Endothelial cell of umbilical vein (primary cell): ENCODE data around the gene TSTD2. TPM values are rescaled to one million over a fixed set of nuclear protein-coding genes. Genes with fewer than 3 reads are reported as not detected.

Experiments used
- BruUV-seq: library from RNA; stranded (reverse); fragments of 400-500 nt; replicated peaks from 2 replicates; lab custom pipeline; 2021; lab: Mats Ljungman, UMichigan
- CTCF ChIA-PET: fragments of 300-600, 350-600 bp; sonication (Branson Sonifier 250); formaldehyde crosslinking; loops from one replicate; lab custom pipeline; 2021; ENCODE audit warnings: antibody characterized with exemption, inconsistent platforms; lab: Charles Lee
- POLR2A ChIA-PET: fragments of 300-600, 350-600 bp; sonication (Branson Sonifier 250); formaldehyde crosslinking; loops from one replicate; lab custom pipeline; 2021; ENCODE audit warnings: antibody characterized with exemption, inconsistent platforms; lab: Charles Lee
- DNase-seq: peaks from one replicate; pipeline ENCODE4 v3.0.0-alpha.2; 2011; ENCODE audit warnings: low read depth, low spot score
- FAIRE-seq: peaks from 2 replicates; lab custom pipeline; 2011; peaks lifted over from hg19 to GRCh38; lab: Jason Lieb, UNC
- H2AFZ ChIP-seq: 2 replicates; pipeline ENCODE4 v1.6.0; 2012; ENCODE audit warnings: low read depth, low read length, control low read depth, inconsistent platforms
- H3K27ac ChIP-seq: 2 replicates; pipeline ENCODE4 v1.5.1; 2011; ENCODE audit warnings: low read depth, mild to moderate bottlenecking, control low read depth, low read length, moderate library complexity; ENCODE audit not compliant: insufficient read depth
- H3K27me3 ChIP-seq, 2 experiments: 2 replicates each; pipeline versions ENCODE4 v1.6.0 to v1.6.1; 2011; ENCODE audit warnings: low read length in 2 of 2, mixed read lengths in 1 of 2; ENCODE audit not compliant: control insufficient read depth in 2 of 2, insufficient read depth in 2 of 2
- H3K36me3 ChIP-seq, 2 experiments: 2 replicates in 1 of 2; 3 replicates in 1 of 2; pipeline ENCODE4 v1.5.1; 2011; ENCODE audit warnings: low read length in 2 of 2, mild to moderate bottlenecking in 1 of 2, moderate library complexity in 1 of 2; ENCODE audit not compliant: control insufficient read depth in 2 of 2, insufficient read depth in 2 of 2; ENCODE audit errors: extremely low read depth in 1 of 2
- H3K4me1 ChIP-seq: 3 replicates; pipeline ENCODE4 v1.5.1; 2011; ENCODE audit warnings: mild to moderate bottlenecking, low read length; ENCODE audit not compliant: control insufficient read depth, insufficient read depth; ENCODE audit errors: extremely low read depth
- H3K4me2 ChIP-seq: 2 replicates; pipeline ENCODE4 v1.6.1; 2011; ENCODE audit warnings: low read length, control low read depth, mixed read lengths; ENCODE audit not compliant: insufficient read depth
- H3K4me3 ChIP-seq, 3 experiments: fragments of 200-600 bp in 1 of 3; sonication (generic), shearing (Covaris generic) in 1 of 3; replicated peaks in 1 of 3; 2 replicates each; pipeline ENCODE4 v1.5.1; 2011 to 2016; ENCODE audit warnings: control low read depth in 3 of 3, low read length in 3 of 3, mild to moderate bottlenecking in 2 of 3, inconsistent platforms in 1 of 3, low read depth in 1 of 3, moderate library complexity in 1 of 3; ENCODE audit not compliant: insufficient read depth in 1 of 3
- H3K79me2 ChIP-seq: 2 replicates; pipeline ENCODE4 v1.6.0; 2012; ENCODE audit warnings: low read length, inconsistent platforms; ENCODE audit not compliant: control insufficient read depth, insufficient read depth
- H3K9ac ChIP-seq: replicated peaks from 2 replicates; pipeline ENCODE3; 2011; ENCODE audit warnings: low read length, control low read depth; ENCODE audit not compliant: insufficient read depth; ENCODE audit errors: extremely low read depth
- H3K9me1 ChIP-seq: replicated peaks from 3 replicates; pipeline ENCODE4 v1.6.0; 2011; ENCODE audit warnings: mild to moderate bottlenecking, low read length; ENCODE audit not compliant: control insufficient read depth, insufficient read depth; ENCODE audit errors: extremely low read depth
- H3K9me3 ChIP-seq: replicated peaks from 2 replicates; pipeline ENCODE4 v1.5.1; 2012; ENCODE audit warnings: low read length, inconsistent platforms; ENCODE audit not compliant: control insufficient read depth, insufficient read depth
- H4K20me1 ChIP-seq: replicated peaks from 2 replicates; pipeline ENCODE3; 2011; ENCODE audit warnings: mild to moderate bottlenecking, low read length; ENCODE audit not compliant: control insufficient read depth, insufficient read depth; ENCODE audit errors: extremely low read depth
- EZH2 ChIP-seq: IDR thresholded peaks from 2 replicates; pipeline ENCODE4 v1.6.1; 2012; ENCODE audit warnings: borderline replicate concordance, low read depth, mild to moderate bottlenecking, moderate library complexity, low read length, inconsistent platforms; ENCODE audit not compliant: severe bottlenecking
- FOS ChIP-seq: IDR thresholded peaks from 2 replicates; pipeline ENCODE4 v1.6.1; 2011; ENCODE audit warnings: mild to moderate bottlenecking, low read length, moderate library complexity, borderline replicate concordance; ENCODE audit not compliant: insufficient read depth
- GATA2 ChIP-seq: IDR thresholded peaks from 2 replicates; pipeline ENCODE4 v1.7.0; 2011; ENCODE audit warnings: low read depth, mild to moderate bottlenecking, moderate library complexity, mixed read lengths, low read length; ENCODE audit not compliant: insufficient read length, insufficient read depth
- JUN ChIP-seq: IDR thresholded peaks from 2 replicates; pipeline ENCODE4 v1.6.1; 2011; ENCODE audit warnings: borderline replicate concordance, low read depth; ENCODE audit not compliant: insufficient read length, insufficient read depth
- MYC ChIP-seq: IDR thresholded peaks from one replicate; pipeline ENCODE4 v1.6.1; 2011; ENCODE audit warnings: mild to moderate bottlenecking, low read depth, low read length
- POLR2A ChIP-seq: IDR thresholded peaks from 2 replicates; pipeline ENCODE4 v1.6.1; 2012; ENCODE audit warnings: low read depth, mild to moderate bottlenecking, control low read depth, low read length
- POLR2AphosphoS5 ChIP-seq: IDR thresholded peaks from 2 replicates; pipeline ENCODE4 v1.6.1; 2012; ENCODE audit warnings: low read depth, mild to moderate bottlenecking, control low read depth, low read length, moderate library complexity; ENCODE audit not compliant: insufficient read depth
- dilution Hi-C: fragments of 300-500 bp; cut with MboI; formaldehyde crosslinking; loops from one replicate; pipeline ENCODE4 v1.15.0; 2019; ENCODE audit warnings: low sequenced_read_pairs; ENCODE audit not compliant: extremely low pct_ligation_motif_present
- intact Hi-C: fragments of 100-400 bp; cut with micrococcal nuclease; formaldehyde crosslinking; loops from one replicate; pipeline ENCODE4 v1.10.0; 2022
- polyA plus RNA-seq, 4 experiments: library from polyadenylated mRNA; depleted of rRNA in 3 of 4; stranded (reverse) in 3 of 4; unstranded in 1 of 4; fragments of >200 nt; gene quantifications; 2 replicates each; pipeline versions ENCODE4 v1.2.1 to v1.2.3, GENCODE V29; 2011 to 2012; ENCODE audit warnings: missing spikeins in 1 of 4
- total RNA-seq: library from RNA; stranded (reverse); gene quantifications from 2 replicates; pipeline ENCODE4 v1.2.3, GENCODE V29; 2021
- TF ChIP-seq, protein P1 (sequence below): IDR thresholded peaks from 2 replicates; pipeline ENCODE4 v1.6.1; 2011; ENCODE audit not compliant: insufficient read depth, insufficient read length
- TF ChIP-seq, protein P2 (sequence below), 2 donors: IDR thresholded peaks; 1 replicate in 1 of 2; 2 replicates in 1 of 2; pipeline ENCODE4 v1.5.1; 2011; ENCODE audit warnings: low read length in 2 of 2, mild to moderate bottlenecking in 2 of 2, moderate library complexity in 2 of 2, control low read depth in 1 of 2, inconsistent platforms in 1 of 2, low read depth in 1 of 2; ENCODE audit not compliant: insufficient read depth in 1 of 2; ENCODE audit errors: extremely low read depth in 1 of 2

Gene TSTD2
- total and polyA plus RNA-seq, 2 donors (not counting 3 experiments of a cell fraction or from before 2014, with no cell fraction given) = 13.7 to 15.9 TPM

DNA sequence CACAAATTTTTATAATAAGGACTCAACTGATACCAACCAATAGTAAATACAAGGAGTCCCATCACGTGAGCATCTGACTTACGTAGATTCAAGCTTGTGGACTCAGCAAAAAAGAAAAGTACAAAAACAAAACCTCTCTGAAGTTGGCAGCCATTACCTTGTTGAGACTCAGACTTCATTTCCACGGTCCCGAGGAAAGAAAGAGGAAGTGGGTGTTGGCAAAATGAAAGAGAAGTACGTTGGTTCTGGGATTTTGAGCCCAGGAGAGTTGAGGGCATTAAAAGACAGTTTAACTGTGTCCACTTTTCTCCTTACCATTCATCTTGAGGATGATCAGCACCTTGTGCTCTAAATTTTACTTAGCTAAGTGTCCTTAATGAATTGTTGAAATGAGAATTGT lies 27.2 kb upstream of the TSTD2 start:
- H3K27ac ChIP-seq = no peak overlapping the region
- no peak overlapping the region for H2AFZ ChIP-seq
- dilution Hi-C loops = no loop called here
- H3K9ac ChIP-seq = no peak overlapping the region
- H3K9me1 ChIP-seq = no peaks in the 10 kb centered on the region
- FAIRE-seq (no peak), DNase-seq (no peak)
- no peaks in the 10 kb centered on the region for H3K9me3 ChIP-seq
- POLR2A ChIA-PET = interaction anchor here (1.7 kb wide), 1 partner anchor 27 kb away, joined by 4 read pairs; the partner anchor contains the start of genes NCBP1 and TSTD2
- no peaks in the 10 kb centered on the region for H3K79me2 ChIP-seq
- no peaks in the 10 kb centered on the region for H3K4me1 ChIP-seq
- BruUV-seq = no TSS peak
- no peaks in the 10 kb centered on the region for H4K20me1 ChIP-seq
- no peaks in the 10 kb centered on the region for H3K27me3 ChIP-seq
- CTCF ChIA-PET = interaction anchor here (1.2 to 1.9 kb wide), 4 partner anchors 11 to 22 kb away, joined by 3 to 6 read pairs (median 4); no protein-coding TSS in a partner anchor
- H3K4me3 ChIP-seq = no peak overlapping the region
- intact Hi-C loops = no loop called here
- H3K36me3 ChIP-seq = peaks cover 17 to 28% of the 10 kb centered on the region in 2 experiments
- TF ChIP-seq, protein P1, sequence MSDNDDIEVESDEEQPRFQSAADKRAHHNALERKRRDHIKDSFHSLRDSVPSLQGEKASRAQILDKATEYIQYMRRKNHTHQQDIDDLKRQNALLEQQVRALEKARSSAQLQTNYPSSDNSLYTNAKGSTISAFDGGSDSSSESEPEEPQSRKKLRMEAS = no peak
- TF ChIP-seq POLR2AphosphoS5 (no peak), POLR2A (no peak)
- H3K4me2 ChIP-seq = no peak overlapping the region

DNA sequence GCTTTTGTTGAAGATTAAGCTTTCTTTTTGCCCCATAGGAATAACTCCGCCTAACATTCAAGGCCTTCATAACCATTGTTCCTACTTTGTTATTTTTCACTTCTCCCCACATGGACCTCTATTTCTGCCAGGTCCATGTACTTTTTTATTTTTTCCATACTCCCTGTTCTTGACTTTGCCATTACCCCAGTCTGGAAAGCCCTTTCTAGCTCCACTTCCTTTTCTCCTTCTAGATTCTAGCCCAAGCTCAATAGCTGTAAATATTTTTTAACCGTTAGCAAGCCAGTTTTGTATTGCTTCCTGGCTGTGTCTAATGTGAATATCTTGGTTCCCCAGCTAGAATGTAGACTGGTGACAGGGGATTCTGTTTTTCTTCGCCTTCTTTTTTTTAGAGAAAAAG lies 26.6 kb upstream of the TSTD2 start:
- Histone ChIP-seq H3K27me3 (no peaks in the 10 kb centered on the region), H3K79me2 (no peaks in the 10 kb centered on the region), H2AFZ (no peak overlapping the region), H3K4me1 (no peaks in the 10 kb centered on the region), H3K27ac (no peak overlapping the region), H4K20me1 (no peaks in the 10 kb centered on the region), H3K9me3 (no peaks in the 10 kb centered on the region), H3K9ac (no peak overlapping the region), H3K4me2 (no peak overlapping the region), H3K36me3 (peaks cover 17 to 26% of the 10 kb centered on the region in 2 experiments), H3K4me3 (no peak overlapping the region), H3K9me1 (no peaks in the 10 kb centered on the region)
- intact Hi-C loops = no loop called here
- ChIA-PET CTCF (interaction anchor here (1.2 to 1.9 kb wide), 3 partner anchors 15 to 23 kb away, joined by 3 to 6 read pairs (median 3); no protein-coding TSS in a partner anchor), POLR2A (interaction anchor here (1.7 kb wide), 1 partner anchor 27 kb away, joined by 4 read pairs; the partner anchor contains the start of genes NCBP1 and TSTD2)
- no TSS peak for BruUV-seq
- TF ChIP-seq GATA2 (no peak), JUN (no peak), POLR2AphosphoS5 (no peak), FOS (no peak), MYC (no peak), EZH2 (no peak), POLR2A (no peak)
- TF ChIP-seq, protein P1 = no peak
- TF ChIP-seq, protein P2, sequence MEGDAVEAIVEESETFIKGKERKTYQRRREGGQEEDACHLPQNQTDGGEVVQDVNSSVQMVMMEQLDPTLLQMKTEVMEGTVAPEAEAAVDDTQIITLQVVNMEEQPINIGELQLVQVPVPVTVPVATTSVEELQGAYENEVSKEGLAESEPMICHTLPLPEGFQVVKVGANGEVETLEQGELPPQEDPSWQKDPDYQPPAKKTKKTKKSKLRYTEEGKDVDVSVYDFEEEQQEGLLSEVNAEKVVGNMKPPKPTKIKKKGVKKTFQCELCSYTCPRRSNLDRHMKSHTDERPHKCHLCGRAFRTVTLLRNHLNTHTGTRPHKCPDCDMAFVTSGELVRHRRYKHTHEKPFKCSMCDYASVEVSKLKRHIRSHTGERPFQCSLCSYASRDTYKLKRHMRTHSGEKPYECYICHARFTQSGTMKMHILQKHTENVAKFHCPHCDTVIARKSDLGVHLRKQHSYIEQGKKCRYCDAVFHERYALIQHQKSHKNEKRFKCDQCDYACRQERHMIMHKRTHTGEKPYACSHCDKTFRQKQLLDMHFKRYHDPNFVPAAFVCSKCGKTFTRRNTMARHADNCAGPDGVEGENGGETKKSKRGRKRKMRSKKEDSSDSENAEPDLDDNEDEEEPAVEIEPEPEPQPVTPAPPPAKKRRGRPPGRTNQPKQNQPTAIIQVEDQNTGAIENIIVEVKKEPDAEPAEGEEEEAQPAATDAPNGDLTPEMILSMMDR (IDR thresholded peaks at IDR 0.05; ENCODE audit: extremely low read depth in 1 of 2, insufficient read depth in 1 of 2, low read depth in 1 of 2, low read length in 2 of 2) = no peak
- dilution Hi-C loops = no loop called here
- DNase-seq (no peak), FAIRE-seq (no peak)
